HUES6 (cell line): ENCODE data around the gene FLRT1.

Experiments used
- H3K27ac ChIP-seq: 2 replicates; pipeline ENCODE4 v1.7.0; 2013; ENCODE audit warnings: low read depth, mild to moderate bottlenecking, low read length, inconsistent platforms
- H3K27me3 ChIP-seq: 2 replicates; pipeline ENCODE4 v1.6.1; 2013; ENCODE audit warnings: low read length; ENCODE audit not compliant: control insufficient read depth, insufficient read depth
- H3K36me3 ChIP-seq: 2 replicates; pipeline ENCODE4 v1.6.1; 2013; ENCODE audit warnings: low read length; ENCODE audit not compliant: control insufficient read depth, insufficient read depth
- H3K4me1 ChIP-seq: 2 replicates; pipeline ENCODE4 v1.6.1; 2013; ENCODE audit warnings: low read length; ENCODE audit not compliant: control insufficient read depth, insufficient read depth
- H3K4me3 ChIP-seq: 2 replicates; pipeline ENCODE4 v1.5.1; 2013; ENCODE audit warnings: low read depth, low read length
- H3K9ac ChIP-seq: one replicate; pipeline ENCODE4 v1.6.1; 2013; ENCODE audit warnings: mild to moderate bottlenecking, low read length
- H3K9me3 ChIP-seq: 2 replicates; pipeline ENCODE4 v1.6.1; 2013; ENCODE audit warnings: low read depth, low read length; ENCODE audit not compliant: control insufficient read depth, insufficient read depth

The FLRT1 gene, protein sequence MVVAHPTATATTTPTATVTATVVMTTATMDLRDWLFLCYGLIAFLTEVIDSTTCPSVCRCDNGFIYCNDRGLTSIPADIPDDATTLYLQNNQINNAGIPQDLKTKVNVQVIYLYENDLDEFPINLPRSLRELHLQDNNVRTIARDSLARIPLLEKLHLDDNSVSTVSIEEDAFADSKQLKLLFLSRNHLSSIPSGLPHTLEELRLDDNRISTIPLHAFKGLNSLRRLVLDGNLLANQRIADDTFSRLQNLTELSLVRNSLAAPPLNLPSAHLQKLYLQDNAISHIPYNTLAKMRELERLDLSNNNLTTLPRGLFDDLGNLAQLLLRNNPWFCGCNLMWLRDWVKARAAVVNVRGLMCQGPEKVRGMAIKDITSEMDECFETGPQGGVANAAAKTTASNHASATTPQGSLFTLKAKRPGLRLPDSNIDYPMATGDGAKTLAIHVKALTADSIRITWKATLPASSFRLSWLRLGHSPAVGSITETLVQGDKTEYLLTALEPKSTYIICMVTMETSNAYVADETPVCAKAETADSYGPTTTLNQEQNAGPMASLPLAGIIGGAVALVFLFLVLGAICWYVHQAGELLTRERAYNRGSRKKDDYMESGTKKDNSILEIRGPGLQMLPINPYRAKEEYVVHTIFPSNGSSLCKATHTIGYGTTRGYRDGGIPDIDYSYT

DNA sequence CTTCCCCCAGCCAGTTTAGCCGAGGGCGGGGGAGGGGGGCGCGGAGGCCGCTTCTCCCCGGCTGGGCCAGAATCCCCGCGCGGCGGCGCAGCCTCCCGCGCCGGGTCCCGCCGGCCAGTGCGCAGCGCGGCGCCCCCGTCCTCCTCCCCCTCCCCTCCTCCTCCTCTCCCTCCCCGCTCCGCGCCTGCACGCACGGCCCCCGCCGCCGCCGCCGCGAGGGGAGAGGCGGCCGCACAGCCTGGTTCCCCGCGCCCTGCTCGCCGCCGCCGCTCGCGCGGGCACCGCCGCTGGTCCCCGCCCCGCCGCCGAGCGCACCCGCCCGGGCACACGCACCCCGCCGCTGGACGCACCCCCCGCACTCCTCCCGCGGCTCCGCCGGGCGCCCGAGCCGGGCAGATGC lies at the start of gene FLRT1:
TSS of gene FLRT1 (plus strand) at position 356 of the 400 bp plus-strand sequence. CDS start 80,337 bp downstream, outside the sequence.
- Histone ChIP-seq H3K36me3 (no peaks in the 10 kb centered on the region), H3K27me3 (peaks cover 96% of the 10 kb centered on the region), H3K4me1 (peaks cover 13% of the 10 kb centered on the region), H3K27ac (no peak within 1 kb of the TSS), H3K9ac (peak within 1 kb of the TSS; percentile 6), H3K9me3 (no peaks in the 10 kb centered on the region), H3K4me3 (peak within 1 kb of the TSS; percentile 58)

DNA sequence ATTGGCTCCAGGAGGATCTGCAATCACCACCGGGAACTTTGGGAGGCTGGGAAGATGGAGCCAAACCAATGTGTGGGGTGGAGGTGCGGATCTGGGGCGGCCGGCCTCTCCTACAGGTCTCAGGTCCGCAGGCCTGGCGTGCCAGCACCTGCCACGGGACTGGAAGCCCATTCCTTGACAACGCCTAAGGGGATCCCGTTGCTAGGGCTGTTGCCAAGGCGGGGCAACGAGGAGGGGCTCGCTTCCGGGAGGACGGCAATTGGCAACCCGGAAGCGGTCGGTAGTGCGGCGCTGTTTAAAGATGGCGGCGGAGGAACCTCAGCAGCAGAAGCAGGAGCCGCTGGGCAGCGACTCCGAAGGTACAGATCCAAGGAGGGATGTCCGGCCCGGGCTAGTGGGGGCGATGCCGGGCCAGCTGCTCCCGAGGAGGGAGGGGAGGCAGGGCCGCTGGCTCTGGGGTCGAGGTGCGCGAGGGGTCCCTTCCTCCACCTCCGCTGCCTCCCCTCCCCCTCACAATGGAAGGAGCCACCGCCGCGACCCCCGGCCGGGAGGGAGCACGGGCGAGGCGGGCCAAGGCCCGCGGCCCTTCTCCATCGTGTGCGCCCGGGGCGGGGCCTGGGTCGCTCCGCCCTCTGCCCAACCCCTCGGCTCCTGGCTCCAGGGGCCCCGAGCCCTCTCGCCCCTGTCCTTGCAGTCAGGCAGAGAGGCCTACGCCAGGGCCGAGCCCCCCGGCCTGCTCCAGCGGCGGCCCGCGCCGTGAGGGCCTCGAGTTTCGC lies 49.4 kb upstream of the FLRT1 start, which contains the start of gene OTUB1:
TSS of gene OTUB1 (plus strand) at position 283 of the 776 bp plus-strand sequence. CDS start at position 302, 19 bp downstream.
- H3K36me3 ChIP-seq: peaks cover 31% of the 10 kb centered on the region
- H3K27ac ChIP-seq: peak within 1 kb of the TSS; percentile 95
- no peaks in the 10 kb centered on the region for H3K9me3 ChIP-seq
- H3K9ac ChIP-seq: peak within 1 kb of the TSS; percentile 98
- H3K4me1 ChIP-seq: peaks cover 20% of the 10 kb centered on the region
- peak within 1 kb of the TSS; percentile 90 for H3K4me3 ChIP-seq
- H3K27me3 ChIP-seq: no peaks in the 10 kb centered on the region

DNA sequence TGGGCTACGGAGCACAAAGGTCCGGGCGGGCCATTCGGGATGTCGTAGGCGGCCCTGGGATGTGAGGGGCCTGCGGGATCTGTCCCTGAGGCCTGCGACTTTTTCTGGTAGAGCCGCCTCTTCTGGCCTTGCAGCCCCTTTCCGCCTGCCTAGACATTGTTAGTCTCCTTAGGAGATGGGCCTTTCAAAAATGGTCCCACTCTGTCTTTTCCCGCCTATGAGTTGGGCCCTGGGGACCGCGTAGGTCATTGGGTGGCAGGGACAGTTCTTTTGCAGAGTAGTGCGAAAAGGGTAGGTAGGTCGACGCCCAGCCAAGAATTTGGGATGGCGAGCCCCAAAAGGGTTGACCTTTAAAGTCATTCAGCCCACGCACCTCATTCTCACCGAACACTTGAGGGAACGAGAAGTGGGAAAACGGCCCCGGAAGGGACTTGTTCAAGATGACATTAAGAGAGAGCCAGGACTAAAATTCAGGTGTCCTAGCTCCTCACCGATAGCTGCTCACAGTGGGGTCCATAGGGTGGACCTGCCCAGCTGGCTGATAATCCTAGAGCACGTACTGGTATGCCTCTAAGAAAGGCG lies 48.7 kb upstream of the FLRT1 start:
- Histone ChIP-seq H3K27me3 (no peaks in the 10 kb centered on the region), H3K9ac (peak overlapping the region; percentile 98), H3K4me3 (peak overlapping the region; percentile 90), H3K9me3 (no peaks in the 10 kb centered on the region), H3K36me3 (peaks cover 34% of the 10 kb centered on the region), H3K4me1 (peaks cover 20% of the 10 kb centered on the region), H3K27ac (peak overlapping the region; percentile 95)

DNA sequence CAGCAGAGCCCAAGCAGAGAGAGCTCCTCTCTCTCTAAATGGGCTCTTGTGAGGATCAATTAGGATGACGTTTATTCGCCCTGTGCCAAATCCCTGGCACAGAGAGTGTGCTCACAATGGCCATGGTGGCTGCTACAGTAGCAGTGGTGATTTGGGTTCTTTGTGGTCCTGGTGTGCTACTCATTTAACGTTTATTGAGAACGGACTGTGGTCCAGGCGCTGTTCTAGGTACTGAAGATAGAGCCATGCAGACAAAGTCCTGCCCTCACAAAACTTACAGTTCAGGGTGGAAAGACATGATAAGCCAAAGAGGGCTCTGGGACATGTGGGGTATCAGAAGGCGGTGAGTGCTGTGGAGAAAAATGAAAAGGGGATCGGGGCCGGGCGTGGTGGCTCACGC lies 44.2 kb upstream of the FLRT1 start:
- Histone ChIP-seq H3K4me1 (peaks cover 8% of the 10 kb centered on the region), H3K9ac (no peak overlapping the region), H3K36me3 (peaks cover 63% of the 10 kb centered on the region), H3K27me3 (no peaks in the 10 kb centered on the region), H3K9me3 (no peaks in the 10 kb centered on the region), H3K4me3 (no peak overlapping the region), H3K27ac (no peak overlapping the region)

DNA sequence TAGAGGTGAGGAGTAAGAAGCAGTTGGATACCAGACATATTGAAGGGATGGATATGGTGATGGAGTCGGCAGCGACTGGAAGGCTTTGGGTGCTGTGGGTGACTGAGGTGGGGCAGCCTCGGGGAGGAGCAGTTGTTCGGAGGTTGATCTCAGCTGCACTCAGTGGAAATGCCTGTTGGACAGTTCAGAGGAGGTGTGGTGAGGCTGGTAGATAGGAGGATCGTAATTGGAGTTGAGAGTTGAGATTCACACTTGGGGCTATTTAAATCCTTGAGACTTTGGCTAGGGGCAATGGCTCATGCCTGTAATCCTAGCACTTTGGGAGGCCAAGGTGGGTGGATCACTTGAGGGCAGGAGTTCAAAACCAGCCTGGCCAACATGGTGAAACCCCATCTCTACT lies 42.6 kb upstream of the FLRT1 start:
- Histone ChIP-seq H3K4me3 (no peak overlapping the region), H3K4me1 (0 out of 2 replicates have a peak, but pooled peaks cover 5% of the 10 kb centered on the region), H3K27me3 (no peaks in the 10 kb centered on the region), H3K9me3 (no peaks in the 10 kb centered on the region), H3K9ac (no peak overlapping the region), H3K27ac (no peak overlapping the region), H3K36me3 (peaks cover 75% of the 10 kb centered on the region)

DNA sequence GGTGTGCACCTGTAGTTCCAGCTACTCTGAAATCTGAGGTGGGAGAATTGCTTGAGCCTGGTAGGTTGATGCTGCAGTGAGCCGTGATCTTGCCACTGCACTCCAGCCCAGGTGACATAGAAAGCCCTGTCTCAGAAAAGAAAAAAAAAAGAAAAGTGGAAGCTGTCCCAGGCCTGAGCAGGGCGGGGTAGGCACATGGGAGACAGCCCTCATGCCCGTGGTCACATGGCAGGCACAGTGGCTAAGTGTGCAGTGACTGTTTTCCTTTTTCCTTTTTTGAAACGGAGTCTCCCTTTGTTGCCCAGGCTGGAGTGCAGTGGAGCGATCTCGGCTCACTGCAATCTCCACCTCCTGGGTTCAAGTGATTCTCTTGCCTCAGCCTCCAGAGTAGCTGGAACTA lies 41.7 kb upstream of the FLRT1 start:
- no peak overlapping the region for H3K9ac ChIP-seq
- H3K9me3 ChIP-seq: no peaks in the 10 kb centered on the region
- no peaks in the 10 kb centered on the region for H3K27me3 ChIP-seq
- H3K27ac ChIP-seq: no peak overlapping the region
- no peak overlapping the region for H3K4me3 ChIP-seq
- H3K36me3 ChIP-seq: peaks cover 68% of the 10 kb centered on the region
- H3K4me1 ChIP-seq: peaks cover 12% of the 10 kb centered on the region; the same call in 1 of the 2 replicates

DNA sequence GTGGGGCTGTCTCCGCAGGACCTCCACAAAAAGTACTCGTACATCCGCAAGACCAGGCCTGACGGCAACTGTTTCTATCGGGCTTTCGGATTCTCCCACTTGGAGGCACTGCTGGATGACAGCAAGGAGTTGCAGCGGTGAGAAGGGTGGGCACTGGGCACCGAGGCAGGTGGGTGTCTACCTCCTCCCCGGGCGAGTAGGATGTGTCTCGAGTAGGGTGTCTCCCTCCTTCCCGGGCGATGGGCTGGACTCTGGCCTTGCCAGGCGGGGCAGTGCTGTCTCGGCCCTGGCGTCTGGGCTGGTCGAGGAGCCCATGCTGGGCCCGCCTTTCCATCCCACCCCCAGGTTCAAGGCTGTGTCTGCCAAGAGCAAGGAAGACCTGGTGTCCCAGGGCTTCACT lies 39.2 kb upstream of the FLRT1 start:
- Histone ChIP-seq H3K27ac (no peak overlapping the region), H3K27me3 (peaks cover 10% of the 10 kb centered on the region), H3K9ac (no peak overlapping the region), H3K4me1 (peaks cover 14% of the 10 kb centered on the region; the same call in 1 of the 2 replicates), H3K9me3 (no peaks in the 10 kb centered on the region), H3K4me3 (no peak overlapping the region), H3K36me3 (peaks cover 47% of the 10 kb centered on the region)

DNA sequence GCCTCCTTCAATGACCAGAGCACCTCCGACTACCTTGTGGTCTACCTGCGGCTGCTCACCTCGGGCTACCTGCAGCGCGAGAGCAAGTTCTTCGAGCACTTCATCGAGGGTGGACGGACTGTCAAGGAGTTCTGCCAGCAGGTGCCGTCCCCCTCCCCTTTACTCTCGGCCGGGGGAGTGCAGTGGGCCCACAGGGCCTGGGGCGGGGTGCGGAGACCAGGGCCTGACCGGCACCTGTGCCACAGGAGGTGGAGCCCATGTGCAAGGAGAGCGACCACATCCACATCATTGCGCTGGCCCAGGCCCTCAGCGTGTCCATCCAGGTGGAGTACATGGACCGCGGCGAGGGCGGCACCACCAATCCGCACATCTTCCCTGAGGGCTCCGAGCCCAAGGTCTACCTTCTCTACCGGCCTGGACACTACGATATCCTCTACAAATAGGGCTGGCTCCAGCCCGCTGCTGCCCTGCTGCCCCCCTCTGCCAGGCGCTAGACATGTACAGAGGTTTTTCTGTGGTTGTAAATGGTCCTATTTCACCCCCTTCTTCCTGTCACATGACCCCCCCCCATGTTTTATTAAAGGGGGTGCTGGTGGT lies 38.5 kb upstream of the FLRT1 start:
- H3K27me3 ChIP-seq: peaks cover 17% of the 10 kb centered on the region
- no peaks in the 10 kb centered on the region for H3K9me3 ChIP-seq
- H3K4me1 ChIP-seq: peaks cover 14% of the 10 kb centered on the region; the same call in 1 of the 2 replicates
- H3K36me3 ChIP-seq: peaks cover 46% of the 10 kb centered on the region
- H3K27ac ChIP-seq: no peak overlapping the region
- H3K9ac ChIP-seq: no peak overlapping the region
- H3K4me3 ChIP-seq: no peak overlapping the region

DNA sequence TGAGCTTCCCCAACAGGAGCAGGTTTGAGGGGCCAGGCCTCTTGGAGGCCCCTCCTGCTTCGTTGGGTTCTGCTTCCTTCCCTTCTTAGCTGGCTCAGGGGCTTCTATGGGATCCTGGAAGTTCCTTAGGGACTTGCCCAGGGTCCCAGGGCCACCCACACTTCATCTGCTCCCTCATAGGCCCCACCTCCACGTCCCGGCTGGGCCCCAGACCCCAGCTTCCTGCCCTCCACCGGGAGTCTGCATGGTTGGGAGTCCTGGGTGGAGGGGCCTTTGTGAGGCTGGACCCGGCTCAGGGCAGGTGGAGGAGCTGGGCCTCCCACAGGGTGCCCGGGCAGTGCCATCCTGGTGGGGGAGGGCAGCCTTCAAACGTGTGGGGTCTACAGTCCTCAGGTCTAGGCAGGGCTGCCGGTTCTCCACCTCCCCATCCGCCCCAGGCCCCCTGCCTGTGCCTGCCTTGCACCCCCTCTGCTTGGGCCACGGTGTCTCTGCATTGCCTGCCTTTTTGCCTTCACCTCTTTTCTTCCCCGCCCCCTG lies 37.9 kb upstream of the FLRT1 start:
- Histone ChIP-seq H3K27me3 (peaks cover 23% of the 10 kb centered on the region), H3K9me3 (no peaks in the 10 kb centered on the region), H3K4me1 (peaks cover 14% of the 10 kb centered on the region; the same call in 1 of the 2 replicates), H3K27ac (no peak overlapping the region), H3K4me3 (peak overlapping the region; percentile 65; the same call in 1 of the 2 replicates), H3K9ac (no peak overlapping the region), H3K36me3 (peaks cover 45% of the 10 kb centered on the region)
